Measurements from ENCODE around the gene COL25A1.
"Not testable (repeated sequence)": the region's sequence is repeated elsewhere in the genome, so short reads cannot be mapped to it uniquely, and the experiment has no call there.

Gene COL25A1

GRCh38 chr4:108906866-108907367, 395.5 kb downstream of the COL25A1 start:
- no peak for DNase-seq (ENCODE audit: low read depth in 2 of 2)

GRCh38 chr4:108906006-108906405, 396.5 kb downstream of the COL25A1 start:
- DNase-seq (ENCODE audit: low read depth in 2 of 2): no peak

- DNase-seq (ENCODE audit: low read depth in 2 of 2): no peak
Observed at GRCh38 chr4:108903464-108904221, 398.8 kb downstream of the COL25A1 start.

GRCh38 chr4:108902769-108903168, 399.7 kb downstream of the COL25A1 start:
- no peak for DNase-seq (ENCODE audit: low read depth in 2 of 2)

GRCh38 chr4:108901291-108901690, 401.2 kb downstream of the COL25A1 start:
- no peak for DNase-seq (ENCODE audit: low read depth in 2 of 2)

GRCh38 chr4:108900018-108900580, 402.4 kb downstream of the COL25A1 start:
- no peak for DNase-seq (ENCODE audit: low read depth in 2 of 2)

- no peak for DNase-seq (ENCODE audit: low read depth in 2 of 2)
Observed at GRCh38 chr4:108893468-108893867, 409.0 kb downstream of the COL25A1 start.

- DNase-seq (ENCODE audit: low read depth in 2 of 2): no peak
Observed at GRCh38 chr4:108891896-108892590, 410.4 kb downstream of the COL25A1 start.

- no peak for DNase-seq (ENCODE audit: low read depth in 2 of 2)
Observed at GRCh38 chr4:108890484-108890881, 412.0 kb downstream of the COL25A1 start.

- no peak for DNase-seq (ENCODE audit: low read depth in 2 of 2)
Observed at GRCh38 chr4:108889696-108890483, 412.6 kb downstream of the COL25A1 start.

GRCh38 chr4:108888769-108889168, 413.7 kb downstream of the COL25A1 start:
- no peak for DNase-seq (ENCODE audit: low read depth in 2 of 2)

GRCh38 chr4:108887034-108887433, 415.4 kb downstream of the COL25A1 start:
- no peak for DNase-seq (ENCODE audit: low read depth in 2 of 2)

- no peak for DNase-seq (ENCODE audit: low read depth in 2 of 2)
Observed at GRCh38 chr4:108885211-108885610, 417.2 kb downstream of the COL25A1 start.

- DNase-seq (ENCODE audit: low read depth in 2 of 2): no peak
Observed at GRCh38 chr4:108884596-108884995, 417.9 kb downstream of the COL25A1 start.

GRCh38 chr4:108881986-108882385, 420.5 kb downstream of the COL25A1 start:
- no peak for DNase-seq (ENCODE audit: low read depth in 2 of 2)

- no peak for DNase-seq (ENCODE audit: low read depth in 2 of 2)
Observed at GRCh38 chr4:108881190-108881589, 421.3 kb downstream of the COL25A1 start.

GRCh38 chr4:108878806-108879205, 423.7 kb downstream of the COL25A1 start:
- DNase-seq (ENCODE audit: low read depth in 2 of 2): no peak

GRCh38 chr4:108877821-108878220, 424.6 kb downstream of the COL25A1 start:
- DNase-seq (ENCODE audit: low read depth in 2 of 2): no peak

- no peak for DNase-seq (ENCODE audit: low read depth in 2 of 2)
Observed at GRCh38 chr4:108874806-108875205, 427.7 kb downstream of the COL25A1 start.

- DNase-seq (ENCODE audit: low read depth in 2 of 2): not testable (repeated sequence)
Observed at GRCh38 chr4:108869970-108870369, 432.5 kb downstream of the COL25A1 start.

GRCh38 chr4:108868606-108869227, 433.7 kb downstream of the COL25A1 start:
- DNase-seq (ENCODE audit: low read depth in 2 of 2): no peak
